HG03175 (cell line): Measurements from ENCODE around the gene SLC38A1.
A peak's percentile ranks its signal among the peaks of the same experiment; 100 is the strongest.

Experiments
- ATAC-seq: cut with Tn5 transposase; IDR thresholded peaks from one replicate; pipeline ENCODE4 v1.9.1; 2021; ENCODE audit warnings: mild to moderate bottlenecking, moderate library complexity; ENCODE audit not compliant: unreplicated experiment

The SLC38A1 gene

GRCh38 chr12:46147144-46147543 is 121.7 kb downstream of the SLC38A1 start:
- ATAC-seq: peak; percentile 97

GRCh38 chr12:46145881-46146280 is 123.0 kb downstream of the SLC38A1 start:
- ATAC-seq: no peak

GRCh38 chr12:46144433-46144832 is 124.4 kb downstream of the SLC38A1 start:
- no peak for ATAC-seq

- no peak for ATAC-seq
Observed at GRCh38 chr12:46136249-46136648, 132.6 kb downstream of the SLC38A1 start.

GRCh38 chr12:46135750-46136149 is 133.1 kb downstream of the SLC38A1 start:
- no peak for ATAC-seq

GRCh38 chr12:46134852-46135251 is 134.0 kb downstream of the SLC38A1 start:
- no peak for ATAC-seq

GRCh38 chr12:46134205-46134811 is 134.5 kb downstream of the SLC38A1 start:
- no peak for ATAC-seq

GRCh38 chr12:46133751-46134150 is 135.1 kb downstream of the SLC38A1 start:
- ATAC-seq: no peak
